IMR-90 (cell line): ENCODE data around the gene CCDC142. TPM values are rescaled to one million over a fixed set of nuclear protein-coding genes. Genes with fewer than 3 reads are reported as not detected.
"Not testable (repeated sequence)": the region's sequence is repeated elsewhere in the genome, so short reads cannot be mapped to it uniquely, and the experiment has no call there.

Experiments used
- ATAC-seq: fragments of 200-7000 bp; cut with Tn5 transposase; 2 replicates; pipeline ENCODE4 v1.9.1; 2020; ENCODE audit warnings: low read depth, mild to moderate bottlenecking, moderate library complexity
- BruUV-seq: library from RNA; stranded (reverse); fragments of 400-500 nt; replicated peaks from 2 replicates; lab custom pipeline; 2021; lab: Mats Ljungman, UMichigan
- CTCF ChIA-PET: fragments of 300-600 bp; formaldehyde crosslinking; extraction: SDS; loops from one replicate; lab custom pipeline; 2021; ENCODE audit warnings: antibody characterized with exemption; lab: Yijun Ruan, JAX
- POLR2A ChIA-PET: fragments of 300-600 bp; sonication (Branson Sonifier 250); formaldehyde crosslinking; loops from one replicate; lab custom pipeline; 2022; ENCODE audit warnings: antibody characterized with exemption; ENCODE audit not compliant: unreplicated experiment; lab: Charles Lee
- DNase-seq: peaks from one replicate; pipeline ENCODE4 v3.0.0; 2013
- H2AFZ ChIP-seq: replicated peaks from 2 replicates; pipeline ENCODE3; 2013; ENCODE audit warnings: low read length, mild to moderate bottlenecking; ENCODE audit not compliant: poor library complexity
- H2AK5ac ChIP-seq: 2 replicates; pipeline ENCODE4 v1.6.1; 2013; ENCODE audit warnings: low read depth, low read length, inconsistent platforms
- H2AK9ac ChIP-seq: replicated peaks from 2 replicates; pipeline ENCODE3; 2013; ENCODE audit warnings: mild to moderate bottlenecking, low read depth, low read length, moderate library complexity; ENCODE audit not compliant: poor library complexity
- H2BK120ac ChIP-seq: 2 replicates; pipeline ENCODE4 v1.6.1; 2013; ENCODE audit warnings: low read depth, low read length, inconsistent platforms
- H2BK15ac ChIP-seq: 3 replicates; pipeline ENCODE4 v1.6.1; 2013; ENCODE audit warnings: low read depth, low read length, inconsistent platforms
- H2BK20ac ChIP-seq: 2 replicates; pipeline ENCODE4 v1.6.1; 2013; ENCODE audit warnings: low read depth, mild to moderate bottlenecking, inconsistent platforms, low read length, moderate library complexity
- H2BK5ac ChIP-seq: 2 replicates; pipeline ENCODE4 v1.6.1; 2013; ENCODE audit warnings: mild to moderate bottlenecking, low read depth, low read length, inconsistent platforms; ENCODE audit not compliant: poor library complexity, severe bottlenecking
- H3K14ac ChIP-seq: replicated peaks from 2 replicates; pipeline ENCODE4 v1.6.1; 2013; ENCODE audit warnings: low read depth, low read length, inconsistent platforms
- H3K18ac ChIP-seq: 2 replicates; pipeline ENCODE4 v1.6.1; 2013; ENCODE audit warnings: low read depth, low read length, control low read depth
- H3K23ac ChIP-seq: 2 replicates; pipeline ENCODE4 v1.6.1; 2013; ENCODE audit warnings: low read depth, low read length, inconsistent platforms
- H3K27ac ChIP-seq: 2 replicates; pipeline ENCODE4 v1.5.1; 2013; ENCODE audit warnings: mild to moderate bottlenecking, control low read depth, low read length; ENCODE audit not compliant: insufficient read depth
- H3K27me3 ChIP-seq: 2 replicates; pipeline ENCODE4 v1.6.1; 2013; ENCODE audit warnings: low read length; ENCODE audit not compliant: control insufficient read depth, insufficient read depth
- H3K36me3 ChIP-seq: 2 replicates; pipeline ENCODE4 v1.6.1; 2013; ENCODE audit warnings: low read length, mixed read lengths; ENCODE audit not compliant: control insufficient read depth, insufficient read depth
- H3K4ac ChIP-seq: 2 replicates; pipeline ENCODE4 v1.6.1; 2013; ENCODE audit warnings: low read depth, low read length, inconsistent platforms
- H3K4me1 ChIP-seq: 2 replicates; pipeline ENCODE4 v1.6.1; 2013; ENCODE audit warnings: low read length, mixed read lengths; ENCODE audit not compliant: control insufficient read depth, insufficient read depth
- H3K4me2 ChIP-seq: 2 replicates; pipeline ENCODE4 v1.6.1; 2013; ENCODE audit warnings: low read depth, mild to moderate bottlenecking, control low read depth, low read length, moderate library complexity
- H3K4me3 ChIP-seq: 2 replicates; pipeline ENCODE4 v1.5.1; 2013; ENCODE audit warnings: low read depth, mild to moderate bottlenecking, control low read depth, low read length, moderate library complexity; ENCODE audit not compliant: insufficient read depth
- H3K56ac ChIP-seq: 2 replicates; pipeline ENCODE4 v1.6.1; 2013; ENCODE audit warnings: low read length, inconsistent platforms; ENCODE audit not compliant: insufficient read depth; ENCODE audit errors: extremely low read depth
- H3K79me1 ChIP-seq, 2 experiments: 2 replicates each; pipeline ENCODE4 v1.6.1; 2013; ENCODE audit warnings: low read length in 2 of 2, inconsistent platforms in 1 of 2, low read depth in 1 of 2
- H3K9ac ChIP-seq: 2 replicates; pipeline ENCODE4 v1.6.1; 2013; ENCODE audit warnings: low read depth, low read length, control low read depth
- H3K9me1 ChIP-seq: 2 replicates; pipeline ENCODE4 v1.6.1; 2013; ENCODE audit warnings: low read length, inconsistent platforms; ENCODE audit not compliant: insufficient read depth
- H3K9me3 ChIP-seq: 2 replicates; pipeline ENCODE4 v1.6.1; 2013; ENCODE audit warnings: low read length; ENCODE audit not compliant: control insufficient read depth, insufficient read depth
- H4K20me1 ChIP-seq: 2 replicates; pipeline ENCODE4 v1.6.1; 2013; ENCODE audit warnings: low read length, inconsistent platforms; ENCODE audit not compliant: insufficient read depth
- H4K5ac ChIP-seq: 2 replicates; pipeline ENCODE4 v1.6.1; 2013; ENCODE audit warnings: mild to moderate bottlenecking, low read depth, low read length, control low read depth
- H4K8ac ChIP-seq, 2 experiments: 2 replicates each; pipeline ENCODE4 v1.6.1; 2013; ENCODE audit warnings: low read depth in 2 of 2, low read length in 2 of 2, control low read depth in 1 of 2, inconsistent platforms in 1 of 2
- H4K91ac ChIP-seq: 2 replicates; pipeline ENCODE4 v1.6.1; 2013; ENCODE audit warnings: low read depth, low read length, inconsistent platforms; ENCODE audit not compliant: insufficient read depth
- MAFK ChIP-seq: IDR thresholded peaks from 2 replicates; pipeline ENCODE4 v1.6.1; 2012; ENCODE audit warnings: low read depth, low read length, improper control_type of control experiment
- WGBS, 2 experiments: methylation state at CpG; one replicate each; pipeline versions ENCODE4 v1.1.5 to v1.1.7; 2013; ENCODE audit warnings: missing lambda C conversion rate in 2 of 2; ENCODE audit not compliant: insufficient read length in 1 of 2; ENCODE audit errors: extremely low coverage in 2 of 2; 5-methylcytosine and 5-hydroxymethylcytosine counted together
- dilution Hi-C: fragments of 300-500 bp; cut with HindIII; formaldehyde crosslinking; loops from one replicate; pipeline ENCODE4 v1.14.3; 2018; ENCODE audit warnings: low sequenced_read_pairs; ENCODE audit not compliant: unreplicated experiment
- in situ Hi-C: fragments of 300-500 bp; cut with MboI; formaldehyde crosslinking; loops from 3 replicates; pipeline ENCODE4 v1.14.3; 2019; ENCODE audit warnings: low sequenced_read_pairs, inconsistent platforms, mixed read lengths
- intact Hi-C: fragments of 100-400 bp; cut with micrococcal nuclease; formaldehyde crosslinking; loops from 2 replicates; pipeline ENCODE4 v1.10.0; 2022
- polyA plus RNA-seq, 3 experiments: library from polyadenylated mRNA; depleted of rRNA; stranded (reverse); fragments of >200 nt; gene quantifications; 2 replicates each; pipeline ENCODE4 v1.2.3, GENCODE V29; 2012; ENCODE audit warnings: low replicate concordance in 1 of 3
- total RNA-seq: library from RNA; depleted of rRNA; stranded (reverse); fragments of >200 nt; gene quantifications from 2 replicates; pipeline ENCODE4 v1.2.3, GENCODE V29; 2012

Gene CCDC142
- total and polyA plus RNA-seq, 2 of the 4 experiments (the other 2 are of a cell fraction) = 8.4 to 14.0 TPM

DNA sequence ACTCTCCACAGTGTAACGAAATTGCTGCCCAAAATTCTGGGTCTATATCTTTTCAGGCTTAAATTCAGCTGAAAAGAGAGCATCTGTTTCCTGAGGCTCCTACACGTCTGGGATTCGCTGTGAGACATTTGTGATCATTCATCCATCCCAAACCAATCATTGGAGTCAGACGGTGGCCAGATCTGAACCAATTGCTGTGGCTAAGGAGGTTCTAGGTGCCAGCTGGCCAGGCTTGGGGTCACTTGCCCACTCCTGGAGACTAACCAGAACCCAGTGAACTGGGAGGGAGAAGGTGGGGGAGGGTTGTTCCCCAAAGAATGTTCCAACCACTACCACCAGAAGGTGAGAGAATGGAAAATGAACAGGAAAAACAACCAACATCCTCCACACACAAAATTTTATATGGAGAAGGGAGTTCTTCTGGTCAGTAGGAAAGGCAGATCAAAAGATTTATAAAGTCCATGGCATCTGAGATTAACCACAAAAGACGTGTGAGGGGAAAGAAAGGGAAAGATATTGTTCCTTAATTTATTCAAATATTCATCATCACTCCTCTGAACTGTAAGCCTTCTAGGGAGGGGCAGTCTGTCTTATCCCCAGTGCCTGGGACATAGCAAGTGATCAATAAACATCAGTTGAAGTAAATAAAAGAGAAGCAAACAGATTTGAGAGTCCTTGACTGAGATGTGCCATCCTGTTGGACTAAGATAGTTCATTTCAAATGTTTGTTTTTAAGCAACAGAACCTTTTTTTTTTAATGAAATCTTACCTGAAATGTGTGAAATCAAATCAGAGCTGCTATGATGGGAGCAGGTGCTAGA, 38.1 kb downstream of the CCDC142 start (continued):
- no peak for TF ChIP-seq MAFK

DNA sequence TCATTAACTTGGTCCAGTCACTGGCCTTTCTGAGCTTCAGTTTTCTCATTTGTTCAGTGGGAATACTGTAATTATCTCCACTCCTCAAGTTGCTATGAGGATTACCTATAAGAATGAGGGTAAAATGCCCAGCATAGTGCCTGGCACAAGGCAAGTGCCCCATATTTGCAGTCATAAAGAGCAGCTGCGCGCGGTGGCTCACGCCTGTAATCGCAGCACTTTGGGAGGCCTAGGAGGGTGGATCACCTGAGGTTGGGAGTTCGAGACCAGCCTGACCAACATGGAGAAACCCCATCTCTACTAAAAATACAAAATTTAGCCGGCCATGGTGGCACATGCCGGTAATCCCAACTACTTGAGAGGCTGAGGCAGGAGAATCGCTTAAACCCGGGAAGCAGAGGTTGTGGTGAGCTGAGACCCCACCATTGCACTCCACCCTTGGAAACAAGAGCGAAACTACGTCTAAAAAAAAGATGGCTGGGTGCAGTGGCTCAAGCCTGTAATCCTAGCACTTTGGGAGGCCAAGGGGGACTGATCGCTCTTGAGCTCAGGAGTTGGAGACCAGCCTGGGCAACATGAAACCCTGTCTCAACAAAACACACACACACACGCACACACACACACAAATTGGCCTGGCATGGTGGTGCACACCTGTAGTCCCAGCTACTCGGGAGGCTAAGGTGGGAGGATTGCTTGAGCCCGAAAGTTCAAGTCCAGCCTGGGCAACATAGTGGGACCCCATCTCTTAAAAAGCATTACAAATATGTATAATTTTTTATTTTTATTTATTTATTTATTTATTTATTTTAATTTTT, 40.1 kb downstream of the CCDC142 start:
- H3K14ac ChIP-seq, H3K4me2 ChIP-seq, H3K9ac ChIP-seq, H4K20me1 ChIP-seq, H3K27me3 ChIP-seq, H3K27ac ChIP-seq, H4K5ac ChIP-seq, H3K9me3 ChIP-seq, BruUV-seq, H4K8ac ChIP-seq, H2BK120ac ChIP-seq, H2AK9ac ChIP-seq, POLR2A ChIA-PET, in situ Hi-C loops, dilution Hi-C loops, H2BK5ac ChIP-seq, H3K56ac ChIP-seq, H3K4ac ChIP-seq, H2AFZ ChIP-seq, CTCF ChIA-PET, H2AK5ac ChIP-seq, DNase-seq, H3K36me3 ChIP-seq, H4K91ac ChIP-seq, H3K23ac ChIP-seq, H2BK20ac ChIP-seq, H2BK15ac ChIP-seq, ATAC-seq, H3K4me3 ChIP-seq, H3K18ac ChIP-seq, intact Hi-C loops: not testable (repeated sequence)
- WGBS, 2 experiments = 100% methylated on average over 1 of the region's 16 CpGs; no CpG with 5 or more reads in 1 of the 2 experiments
- Histone ChIP-seq H3K4me1 (peaks cover 17% of the 10 kb centered on the region), H3K79me1 (peaks cover 16 to 25% of the 10 kb centered on the region in 2 experiments), H3K9me1 (peaks cover 21% of the 10 kb centered on the region)
